ENCODE measurements around the gene AP1S1.

DNA sequence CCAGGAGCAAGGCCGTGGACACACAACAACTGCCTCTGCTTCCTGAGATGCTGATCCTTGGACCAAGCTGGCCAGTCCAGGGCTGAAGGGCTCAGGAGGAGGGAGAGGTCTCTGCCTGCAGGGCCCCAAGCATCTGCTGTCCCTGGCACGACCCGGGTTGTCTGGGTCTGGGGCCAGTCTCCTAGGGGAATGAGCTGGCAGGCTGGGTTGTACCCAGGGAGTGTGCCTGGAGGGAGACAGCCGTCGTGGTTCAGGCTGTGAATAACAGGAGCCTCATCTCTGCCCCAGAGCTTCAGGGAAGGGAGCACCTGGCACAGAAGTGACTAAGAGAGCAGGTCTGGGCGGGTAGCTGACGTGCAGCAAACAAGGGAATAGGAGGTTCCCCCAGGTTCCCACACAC, 45.3 kb upstream of the AP1S1 start:
- TF ChIP-seq, protein P1, sequence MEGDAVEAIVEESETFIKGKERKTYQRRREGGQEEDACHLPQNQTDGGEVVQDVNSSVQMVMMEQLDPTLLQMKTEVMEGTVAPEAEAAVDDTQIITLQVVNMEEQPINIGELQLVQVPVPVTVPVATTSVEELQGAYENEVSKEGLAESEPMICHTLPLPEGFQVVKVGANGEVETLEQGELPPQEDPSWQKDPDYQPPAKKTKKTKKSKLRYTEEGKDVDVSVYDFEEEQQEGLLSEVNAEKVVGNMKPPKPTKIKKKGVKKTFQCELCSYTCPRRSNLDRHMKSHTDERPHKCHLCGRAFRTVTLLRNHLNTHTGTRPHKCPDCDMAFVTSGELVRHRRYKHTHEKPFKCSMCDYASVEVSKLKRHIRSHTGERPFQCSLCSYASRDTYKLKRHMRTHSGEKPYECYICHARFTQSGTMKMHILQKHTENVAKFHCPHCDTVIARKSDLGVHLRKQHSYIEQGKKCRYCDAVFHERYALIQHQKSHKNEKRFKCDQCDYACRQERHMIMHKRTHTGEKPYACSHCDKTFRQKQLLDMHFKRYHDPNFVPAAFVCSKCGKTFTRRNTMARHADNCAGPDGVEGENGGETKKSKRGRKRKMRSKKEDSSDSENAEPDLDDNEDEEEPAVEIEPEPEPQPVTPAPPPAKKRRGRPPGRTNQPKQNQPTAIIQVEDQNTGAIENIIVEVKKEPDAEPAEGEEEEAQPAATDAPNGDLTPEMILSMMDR (IDR thresholded peaks at IDR 0.05): no peak
- TF ChIP-seq POLR2AphosphoS5 (IDR thresholded peaks at IDR 0.05) (no peak), POLR2A (IDR thresholded peaks at IDR 0.05) (no peak), EP300 (IDR thresholded peaks at IDR 0.05) (no peak)
